RWPE2 (cell line): Measurements from ENCODE around the gene SYNPR.
A peak's percentile ranks its signal among the peaks of the same experiment; 100 is the strongest.

ENCODE experiments used
- ATAC-seq: fragments of 200-7000 bp; cut with Tn5 transposase; 3 replicates; pipeline ENCODE4 v1.9.1; 2021; ENCODE audit warnings: low read depth
- DNase-seq: peaks from one replicate; pipeline ENCODE4 v3.0.0-alpha.2; 2020; ENCODE audit warnings: low spot score
- H3K27ac ChIP-seq: fragments of 450-650 bp; 2 replicates; pipeline ENCODE4 v1.5.1; 2017; ENCODE audit warnings: mild to moderate bottlenecking; ENCODE audit not compliant: poor library complexity, severe bottlenecking
- H3K27me3 ChIP-seq: fragments of 250-450 bp; sonication (Bioruptor Pico); 2 replicates; pipeline ENCODE4 v1.5.1; 2021; ENCODE audit warnings: mild to moderate bottlenecking, moderate library complexity; ENCODE audit not compliant: insufficient read depth, poor library complexity, severe bottlenecking
- H3K36me3 ChIP-seq: fragments of 250-450 bp; sonication (Bioruptor Pico); 2 replicates; pipeline ENCODE4 v1.5.1; 2020; ENCODE audit warnings: low read depth, mild to moderate bottlenecking, moderate library complexity
- H3K4me1 ChIP-seq: fragments of 250-450 bp; sonication (Bioruptor Pico); 2 replicates; pipeline ENCODE4 v1.5.1; 2021; ENCODE audit warnings: mild to moderate bottlenecking, moderate library complexity; ENCODE audit not compliant: insufficient read depth, poor library complexity, severe bottlenecking
- H3K4me3 ChIP-seq: fragments of 250-450 bp; sonication (Bioruptor Pico); 2 replicates; pipeline ENCODE4 v1.5.1; 2021; ENCODE audit warnings: mild to moderate bottlenecking, moderate library complexity; ENCODE audit not compliant: severe bottlenecking
- H3K9me3 ChIP-seq: fragments of 250-450 bp; sonication (Bioruptor Pico); 2 replicates; pipeline ENCODE4 v1.5.1; 2021; ENCODE audit warnings: mild to moderate bottlenecking, moderate library complexity; ENCODE audit not compliant: severe bottlenecking
- CTCF ChIP-seq: fragments of 450-650 bp; IDR thresholded peaks from one replicate; pipeline ENCODE4 v1.5.1; 2017; ENCODE audit warnings: mild to moderate bottlenecking, moderate library complexity; ENCODE audit not compliant: poor library complexity, severe bottlenecking

SYNPR gene

DNA sequence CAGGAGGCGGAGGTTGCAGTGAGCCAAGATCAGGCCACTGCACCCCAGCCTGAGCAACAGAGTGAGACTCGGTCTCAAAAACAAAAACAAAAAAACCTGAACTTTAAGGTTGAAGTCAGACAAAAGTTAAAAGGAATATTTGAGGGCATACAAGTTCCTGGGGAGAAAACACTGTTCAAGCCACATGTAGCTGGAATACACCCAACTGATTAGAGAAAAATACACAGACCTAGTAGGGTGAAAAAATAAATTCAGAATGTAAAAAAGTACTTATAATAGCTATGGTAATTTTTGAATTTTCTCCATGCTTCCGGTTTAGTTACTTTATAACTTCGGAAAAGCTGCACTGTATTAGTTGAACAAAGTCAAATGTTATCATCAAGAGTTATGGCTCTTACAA is 331.7 kb downstream of the SYNPR start:
- H3K27ac ChIP-seq = no peak overlapping the region
- H3K27me3 ChIP-seq = no peaks in the 10 kb centered on the region
- peaks cover 3% of the 10 kb centered on the region for H3K4me1 ChIP-seq
- TF ChIP-seq CTCF = no peak
- no peaks in the 10 kb centered on the region for H3K36me3 ChIP-seq
- no peak for DNase-seq
- H3K9me3 ChIP-seq = no peaks in the 10 kb centered on the region
- H3K4me3 ChIP-seq = no peak overlapping the region
- no peak for ATAC-seq

GRCh38 chr3:63611382-63611781 is 333.3 kb downstream of the SYNPR start:
- no peak for DNase-seq
- ATAC-seq = no peak
- no peak overlapping the region for H3K27ac ChIP-seq
- H3K27me3 ChIP-seq = no peaks in the 10 kb centered on the region
- TF ChIP-seq CTCF = no peak
- no peak overlapping the region for H3K4me3 ChIP-seq
- no peaks in the 10 kb centered on the region for H3K36me3 ChIP-seq
- H3K4me1 ChIP-seq = peaks cover 3% of the 10 kb centered on the region
- no peaks in the 10 kb centered on the region for H3K9me3 ChIP-seq

DNA sequence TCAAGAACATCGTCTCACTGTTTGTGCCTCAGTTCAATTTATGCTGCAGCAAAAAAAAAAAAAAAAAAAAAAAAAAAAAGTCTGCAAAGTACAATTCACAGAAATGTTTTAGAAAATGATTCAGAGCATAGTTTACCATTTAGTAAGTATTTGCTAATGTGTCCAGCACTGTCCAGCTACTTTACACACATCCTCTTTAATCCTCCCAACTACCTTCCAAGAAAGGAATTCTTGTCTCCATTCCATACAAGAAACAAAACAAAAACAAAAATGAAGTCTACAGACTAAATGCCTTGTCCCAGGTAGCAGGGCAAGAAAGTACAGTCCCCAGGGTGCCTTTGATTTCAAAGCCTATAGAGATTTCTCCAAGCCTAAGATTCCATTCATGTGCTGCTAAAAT is 335.5 kb downstream of the SYNPR start:
- no peaks in the 10 kb centered on the region for H3K36me3 ChIP-seq
- no peaks in the 10 kb centered on the region for H3K27me3 ChIP-seq
- no peak overlapping the region for H3K4me3 ChIP-seq
- peak overlapping the region; percentile 32 for H3K27ac ChIP-seq
- H3K9me3 ChIP-seq = no peaks in the 10 kb centered on the region
- no peak for TF ChIP-seq CTCF
- ATAC-seq (peak; percentile 80; the same call in 2 of the 3 replicates), DNase-seq (no peak)
- peaks cover 3% of the 10 kb centered on the region for H3K4me1 ChIP-seq

- H3K27me3 ChIP-seq = no peaks in the 10 kb centered on the region
- no peak for ATAC-seq
- no peaks in the 10 kb centered on the region for H3K36me3 ChIP-seq
Observed at GRCh38 chr3:63617391-63617790, 339.3 kb downstream of the SYNPR start.

More at GRCh38 chr3:63617391-63617790, 339.3 kb downstream of the SYNPR start:
- no peak for TF ChIP-seq CTCF
- peaks cover 3% of the 10 kb centered on the region for H3K4me1 ChIP-seq
- no peak for DNase-seq
- H3K4me3 ChIP-seq = no peak overlapping the region
- no peaks in the 10 kb centered on the region for H3K9me3 ChIP-seq
- no peak overlapping the region for H3K27ac ChIP-seq
